HL-60 (cell line): Measurements from ENCODE around the gene CDC25B.
A peak's percentile ranks its signal among the peaks of the same experiment; 100 is the strongest.

Experiments
- DNase-seq, 2 experiments: peaks; one replicate each; pipeline ENCODE4 v3.0.0-alpha.2; 2010 to 2020; ENCODE audit warnings: low read depth in 1 of 2, low spot score in 1 of 2
- H3K27ac ChIP-seq: fragments of 250-450 bp; sonication (Bioruptor Pico); replicated peaks from 2 replicates; pipeline ENCODE4 v1.5.1; 2020; ENCODE audit warnings: mild to moderate bottlenecking, moderate library complexity
- H3K27me3 ChIP-seq: fragments of 250-450 bp; sonication (Bioruptor Pico); 2 replicates; pipeline ENCODE4 v1.5.1; 2021; ENCODE audit warnings: mild to moderate bottlenecking, moderate library complexity; ENCODE audit not compliant: insufficient read depth, poor library complexity, severe bottlenecking
- H3K4me3 ChIP-seq: replicated peaks from 2 replicates; pipeline ENCODE4 v1.5.1; 2011; ENCODE audit warnings: mild to moderate bottlenecking, control low read depth, low read length; ENCODE audit not compliant: insufficient read depth
- GABPA ChIP-seq: IDR thresholded peaks from 2 replicates; pipeline ENCODE4 v1.6.1; 2012; ENCODE audit warnings: low read depth
- POLR2AphosphoS5 ChIP-seq: IDR thresholded peaks from 2 replicates; pipeline ENCODE4 v1.6.1; 2012; ENCODE audit warnings: low read depth
- SPI1 ChIP-seq: IDR thresholded peaks from 2 replicates; pipeline ENCODE4 v1.6.1; 2012; ENCODE audit warnings: low read depth, mild to moderate bottlenecking, borderline replicate concordance
- TF ChIP-seq, protein P1 (sequence below): IDR thresholded peaks from 2 replicates; pipeline ENCODE4 v1.6.1; 2012; ENCODE audit warnings: low read depth; ENCODE audit not compliant: insufficient replicate concordance
- TF ChIP-seq, protein P2 (sequence below): IDR thresholded peaks from one replicate; pipeline ENCODE4 v1.5.1; 2011; ENCODE audit warnings: low read length, control low read depth, inconsistent platforms; ENCODE audit not compliant: insufficient read depth

Gene CDC25B

DNA sequence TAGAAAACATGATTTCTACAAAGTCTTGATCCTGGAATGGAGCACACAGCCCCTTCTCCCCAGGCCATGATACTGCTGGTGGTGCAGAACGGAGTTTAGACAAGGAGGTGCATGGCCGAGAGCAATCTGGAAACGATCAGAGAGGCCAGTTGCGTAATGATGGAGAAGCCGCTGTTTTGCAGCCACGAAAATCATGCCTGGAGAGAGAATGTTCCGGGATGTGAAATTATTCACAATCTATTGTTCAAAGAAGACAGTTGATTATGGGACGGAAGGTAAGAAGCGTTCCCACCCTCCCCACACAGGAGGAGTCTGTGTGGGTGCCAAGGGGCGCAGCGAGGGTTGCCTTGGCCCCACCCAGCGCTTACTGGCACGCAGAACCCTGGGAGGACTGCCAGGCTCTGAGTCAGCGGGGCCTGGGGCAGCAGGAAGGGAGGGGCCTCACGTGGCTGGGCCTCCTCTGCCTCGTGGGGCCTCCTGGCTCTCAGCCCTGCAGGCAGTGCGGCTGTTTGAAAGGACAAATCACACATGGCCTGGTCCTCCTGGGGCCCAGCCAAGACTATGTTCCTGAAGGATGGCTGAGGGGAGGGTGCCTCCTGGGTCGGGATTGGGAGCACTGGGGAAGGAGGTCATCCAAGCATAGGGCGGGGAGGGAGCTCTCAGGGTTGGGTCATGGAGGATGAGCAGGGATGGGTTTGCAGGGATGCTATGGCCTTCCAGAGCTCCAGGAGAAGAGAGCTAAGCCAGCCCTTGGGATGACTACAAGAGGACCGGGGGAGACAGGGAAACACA, 15.6 kb downstream of the CDC25B start:
- Histone ChIP-seq H3K27me3 (no peaks in the 10 kb centered on the region), H3K27ac (peak overlapping the region; percentile 44), H3K4me3 (peak overlapping the region; percentile 33)
- peak; percentile 76 to 94 for DNase-seq
- TF ChIP-seq POLR2AphosphoS5 = peak; percentile 75; the same call in 1 of the 2 replicates
- TF ChIP-seq, protein P1, sequence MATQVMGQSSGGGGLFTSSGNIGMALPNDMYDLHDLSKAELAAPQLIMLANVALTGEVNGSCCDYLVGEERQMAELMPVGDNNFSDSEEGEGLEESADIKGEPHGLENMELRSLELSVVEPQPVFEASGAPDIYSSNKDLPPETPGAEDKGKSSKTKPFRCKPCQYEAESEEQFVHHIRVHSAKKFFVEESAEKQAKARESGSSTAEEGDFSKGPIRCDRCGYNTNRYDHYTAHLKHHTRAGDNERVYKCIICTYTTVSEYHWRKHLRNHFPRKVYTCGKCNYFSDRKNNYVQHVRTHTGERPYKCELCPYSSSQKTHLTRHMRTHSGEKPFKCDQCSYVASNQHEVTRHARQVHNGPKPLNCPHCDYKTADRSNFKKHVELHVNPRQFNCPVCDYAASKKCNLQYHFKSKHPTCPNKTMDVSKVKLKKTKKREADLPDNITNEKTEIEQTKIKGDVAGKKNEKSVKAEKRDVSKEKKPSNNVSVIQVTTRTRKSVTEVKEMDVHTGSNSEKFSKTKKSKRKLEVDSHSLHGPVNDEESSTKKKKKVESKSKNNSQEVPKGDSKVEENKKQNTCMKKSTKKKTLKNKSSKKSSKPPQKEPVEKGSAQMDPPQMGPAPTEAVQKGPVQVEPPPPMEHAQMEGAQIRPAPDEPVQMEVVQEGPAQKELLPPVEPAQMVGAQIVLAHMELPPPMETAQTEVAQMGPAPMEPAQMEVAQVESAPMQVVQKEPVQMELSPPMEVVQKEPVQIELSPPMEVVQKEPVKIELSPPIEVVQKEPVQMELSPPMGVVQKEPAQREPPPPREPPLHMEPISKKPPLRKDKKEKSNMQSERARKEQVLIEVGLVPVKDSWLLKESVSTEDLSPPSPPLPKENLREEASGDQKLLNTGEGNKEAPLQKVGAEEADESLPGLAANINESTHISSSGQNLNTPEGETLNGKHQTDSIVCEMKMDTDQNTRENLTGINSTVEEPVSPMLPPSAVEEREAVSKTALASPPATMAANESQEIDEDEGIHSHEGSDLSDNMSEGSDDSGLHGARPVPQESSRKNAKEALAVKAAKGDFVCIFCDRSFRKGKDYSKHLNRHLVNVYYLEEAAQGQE = no peak
- TF ChIP-seq GABPA = no peak
- no peak for TF ChIP-seq SPI1
- TF ChIP-seq, protein P2, sequence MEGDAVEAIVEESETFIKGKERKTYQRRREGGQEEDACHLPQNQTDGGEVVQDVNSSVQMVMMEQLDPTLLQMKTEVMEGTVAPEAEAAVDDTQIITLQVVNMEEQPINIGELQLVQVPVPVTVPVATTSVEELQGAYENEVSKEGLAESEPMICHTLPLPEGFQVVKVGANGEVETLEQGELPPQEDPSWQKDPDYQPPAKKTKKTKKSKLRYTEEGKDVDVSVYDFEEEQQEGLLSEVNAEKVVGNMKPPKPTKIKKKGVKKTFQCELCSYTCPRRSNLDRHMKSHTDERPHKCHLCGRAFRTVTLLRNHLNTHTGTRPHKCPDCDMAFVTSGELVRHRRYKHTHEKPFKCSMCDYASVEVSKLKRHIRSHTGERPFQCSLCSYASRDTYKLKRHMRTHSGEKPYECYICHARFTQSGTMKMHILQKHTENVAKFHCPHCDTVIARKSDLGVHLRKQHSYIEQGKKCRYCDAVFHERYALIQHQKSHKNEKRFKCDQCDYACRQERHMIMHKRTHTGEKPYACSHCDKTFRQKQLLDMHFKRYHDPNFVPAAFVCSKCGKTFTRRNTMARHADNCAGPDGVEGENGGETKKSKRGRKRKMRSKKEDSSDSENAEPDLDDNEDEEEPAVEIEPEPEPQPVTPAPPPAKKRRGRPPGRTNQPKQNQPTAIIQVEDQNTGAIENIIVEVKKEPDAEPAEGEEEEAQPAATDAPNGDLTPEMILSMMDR = no peak

GRCh38 chr20:3812259-3812681, 16.2 kb downstream of the CDC25B start:
- Histone ChIP-seq H3K27me3 (no peaks in the 10 kb centered on the region), H3K4me3 (no peak overlapping the region), H3K27ac (peak overlapping the region; percentile 44)
- no peak for DNase-seq
- TF ChIP-seq SPI1 (no peak), POLR2AphosphoS5 (no peak), GABPA (no peak)
- TF ChIP-seq, protein P2 = no peak
- TF ChIP-seq, protein P1 = no peak

GRCh38 chr20:3812975-3813847, 17.1 kb downstream of the CDC25B start:
- Histone ChIP-seq H3K27me3 (no peaks in the 10 kb centered on the region), H3K27ac (no peak overlapping the region), H3K4me3 (no peak overlapping the region)
- TF ChIP-seq POLR2AphosphoS5 = no peak
- TF ChIP-seq, protein P1 = no peak
- TF ChIP-seq GABPA = no peak
- TF ChIP-seq, protein P2 = no peak
- TF ChIP-seq SPI1 = no peak
- DNase-seq = no peak
